Superior temporal gyrus (tissue), 1 donor: ENCODE measurements around the gene IPO4.

Experiments used
- DNase-seq: peaks from one replicate; pipeline ENCODE4 v3.0.0-alpha.2; 2016; ENCODE audit errors: extremely low spot score

IPO4 gene

DNA sequence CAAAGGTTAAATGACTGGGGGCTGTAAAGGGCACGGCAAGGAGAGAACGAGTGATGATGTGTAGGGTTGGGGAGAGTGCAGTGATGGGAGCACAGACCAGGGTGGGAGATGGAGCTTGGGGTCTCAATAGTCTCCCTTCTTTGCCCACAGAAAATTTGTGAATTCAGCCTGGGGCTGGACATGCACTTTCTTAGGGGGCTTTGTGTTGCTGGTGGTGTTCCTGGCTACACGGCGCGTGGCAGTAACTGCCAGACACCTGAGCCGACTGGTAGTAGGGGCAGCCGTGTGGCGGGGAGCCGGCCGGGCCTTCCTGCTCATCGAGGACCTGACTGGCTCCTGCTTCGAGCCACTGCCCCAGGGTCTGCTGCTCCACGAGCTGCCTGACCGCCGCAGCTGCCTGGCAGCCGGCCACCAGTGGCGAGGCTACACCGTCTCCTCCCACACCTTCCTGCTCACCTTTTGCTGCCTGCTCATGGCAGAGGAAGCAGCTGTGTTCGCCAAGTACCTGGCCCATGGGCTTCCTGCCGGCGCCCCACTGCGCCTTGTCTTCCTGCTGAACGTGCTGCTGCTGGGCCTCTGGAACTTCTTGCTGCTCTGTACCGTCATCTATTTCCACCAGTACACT, 56.4 kb downstream of the IPO4 start:
- no peak for DNase-seq

DNA sequence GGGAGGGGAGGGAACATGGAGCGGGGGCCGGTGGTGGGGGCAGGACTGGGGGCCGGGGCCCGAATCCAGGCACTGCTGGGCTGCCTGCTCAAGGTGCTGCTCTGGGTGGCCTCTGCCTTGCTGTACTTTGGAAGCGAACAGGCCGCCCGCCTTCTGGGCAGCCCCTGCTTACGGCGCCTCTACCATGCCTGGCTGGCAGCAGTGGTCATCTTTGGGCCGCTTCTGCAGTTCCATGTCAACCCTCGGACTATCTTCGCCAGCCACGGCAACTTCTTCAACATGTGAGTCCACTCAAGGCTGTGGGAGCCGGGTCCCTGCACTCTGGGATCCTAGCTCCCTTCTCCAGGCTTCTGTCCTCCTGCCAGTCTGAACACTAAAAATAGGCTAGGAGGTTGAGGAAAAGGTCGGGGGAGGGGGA, 57.1 kb downstream of the IPO4 start:
- DNase-seq = no peak

DNA sequence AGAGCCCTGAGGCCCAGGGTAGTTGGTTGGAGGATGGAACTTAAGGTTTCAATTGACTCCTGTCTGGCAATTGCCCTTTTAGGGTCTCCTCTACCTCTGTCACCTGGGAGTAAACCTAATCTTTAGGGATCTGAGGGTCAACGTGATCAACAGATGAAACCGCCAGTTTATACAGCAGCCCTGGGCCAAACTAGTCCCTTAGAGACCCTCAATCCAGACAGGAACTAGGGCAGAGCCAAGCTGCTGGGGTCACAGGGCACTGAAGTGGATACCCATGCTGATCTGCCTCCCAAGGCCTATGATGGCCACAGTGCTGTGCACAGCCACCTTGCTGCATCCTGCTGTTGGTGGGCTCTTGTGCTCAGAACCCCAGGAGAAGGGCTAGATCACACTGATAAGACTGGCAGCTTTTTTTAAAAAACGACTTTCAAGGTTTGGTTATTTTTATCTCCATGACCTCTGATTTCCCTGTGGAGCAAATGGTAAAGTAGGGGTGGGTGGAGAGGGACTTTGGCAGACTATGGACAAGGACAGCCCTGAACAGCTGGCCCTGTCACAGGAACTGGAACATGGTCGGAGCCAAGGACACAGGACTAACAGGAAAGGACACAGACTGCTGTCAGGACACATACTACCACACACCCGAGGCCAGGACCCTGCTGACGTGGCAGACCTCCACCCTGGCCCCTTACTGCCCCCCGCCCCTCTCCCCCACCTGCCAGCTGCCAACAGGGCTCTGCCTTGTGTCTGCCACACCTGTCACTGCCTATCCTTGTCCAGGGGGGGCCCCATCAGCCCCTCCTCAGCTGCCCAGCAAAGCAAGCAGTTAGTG, 57.7 kb downstream of the IPO4 start:
- DNase-seq = no peak

- DNase-seq = no peak
Observed at GRCh38 chr14:24130380-24130716, 58.3 kb downstream of the IPO4 start, which contains the start of gene FITM1. Gene FITM1, plus strand, starts transcription at chr14:24130659. Its CDS starts 905 bp downstream, at chr14:24131564.
